ENCODE results near the gene LAIR2.

The LAIR2 gene

GRCh38 chr19:54535601-54536000, 33.0 kb downstream of the LAIR2 start:
- peak; percentile 20 for DNase-seq

- DNase-seq, result no peak
Measured at GRCh38 chr19:54536956-54537355, 34.3 kb downstream of the LAIR2 start.

GRCh38 chr19:54541712-54542111, 39.1 kb downstream of the LAIR2 start:
- no peak for DNase-seq

- no peak for DNase-seq
Measured at GRCh38 chr19:54548806-54549205, 46.2 kb downstream of the LAIR2 start.

- DNase-seq, result no peak
Measured at GRCh38 chr19:54549224-54549623, 46.6 kb downstream of the LAIR2 start.

- no peak for DNase-seq
Measured at GRCh38 chr19:54551293-54551692, 48.7 kb downstream of the LAIR2 start.

GRCh38 chr19:54551950-54552912, 49.6 kb downstream of the LAIR2 start:
- no peak for DNase-seq

GRCh38 chr19:54552913-54553310, 50.3 kb downstream of the LAIR2 start:
- DNase-seq, result no peak

- no peak for DNase-seq
Measured at GRCh38 chr19:54554006-54554405, 51.4 kb downstream of the LAIR2 start.

GRCh38 chr19:54554896-54555295, 52.3 kb downstream of the LAIR2 start:
- DNase-seq, result no peak

GRCh38 chr19:54556194-54556593, 53.6 kb downstream of the LAIR2 start:
- no peak for DNase-seq

- DNase-seq, result no peak
Measured at GRCh38 chr19:54558339-54558738, 55.7 kb downstream of the LAIR2 start.

Data from islet precursor cell (in vitro differentiated cells).